Lung (tissue), 13 donors: ENCODE data around the gene PLEKHH3. TPM values are rescaled to one million over a fixed set of nuclear protein-coding genes. Genes with fewer than 3 reads are reported as not detected.

Source experiments
- ATAC-seq: fragments of 200-7000 bp; cut with Tn5 transposase; one replicate; pipeline ENCODE4 v1.9.1; 2020; ENCODE audit warnings: moderate number of reproducible peaks; ENCODE audit not compliant: insufficient read depth, low FRiP score
- DNase-seq, 3 donors: peaks; one replicate each; pipeline ENCODE4 v3.0.0-alpha.2; 2013 to 2017
- H3K27ac ChIP-seq, 2 donors: one replicate each; pipeline ENCODE4 v1.5.1; 2013; ENCODE audit warnings: mild to moderate bottlenecking in 2 of 2, moderate library complexity in 2 of 2, control low read depth in 1 of 2, inconsistent platforms in 1 of 2, low read depth in 1 of 2, low read length in 1 of 2
- H3K27me3 ChIP-seq, 3 donors: one replicate each; pipeline ENCODE4 v1.5.1; 2013; ENCODE audit warnings: low read length in 2 of 3; ENCODE audit not compliant: control insufficient read depth in 3 of 3, insufficient read depth in 3 of 3
- H3K36me3 ChIP-seq, 4 donors: one replicate each; pipeline ENCODE4 v1.5.1; 2013; ENCODE audit warnings: low read length in 4 of 4, mild to moderate bottlenecking in 1 of 4, moderate library complexity in 1 of 4; ENCODE audit not compliant: control insufficient read depth in 4 of 4, insufficient read depth in 4 of 4
- H3K4me1 ChIP-seq, 5 donors: one replicate each; pipeline ENCODE4 v1.5.1; 2013; ENCODE audit warnings: low read length in 5 of 5, mild to moderate bottlenecking in 2 of 5, moderate library complexity in 1 of 5; ENCODE audit not compliant: control insufficient read depth in 5 of 5, insufficient read depth in 5 of 5
- H3K4me3 ChIP-seq: one replicate; pipeline ENCODE4 v1.5.1; 2013; ENCODE audit warnings: mild to moderate bottlenecking, control low read depth, moderate library complexity
- H3K9ac ChIP-seq, 2 donors: one replicate each; pipeline ENCODE4 v1.5.1; 2013; ENCODE audit warnings: low read length in 2 of 2, control low read depth in 1 of 2; ENCODE audit not compliant: insufficient read depth in 1 of 2
- H3K9me3 ChIP-seq, 4 donors: one replicate each; pipeline ENCODE4 v1.5.1; 2013; ENCODE audit warnings: low read length in 3 of 4, mild to moderate bottlenecking in 1 of 4, moderate library complexity in 1 of 4; ENCODE audit not compliant: control insufficient read depth in 4 of 4, insufficient read depth in 3 of 4
- CTCF ChIP-seq: IDR thresholded peaks from 2 replicates; pipeline ENCODE4 v1.5.1; 2012; ENCODE audit warnings: mild to moderate bottlenecking; ENCODE audit errors: control extremely low read depth, extremely low read depth
- WGBS, 2 donors: extraction: QIAGEN DNeasy Blood & Tissue Kit; methylation state at CpG; one replicate each; pipeline ENCODE4 v1.1.7; 2013; 5-methylcytosine and 5-hydroxymethylcytosine counted together
- polyA plus RNA-seq, 2 donors: library from polyadenylated mRNA; stranded (reverse); fragments of 200-250 nt; gene quantifications; one replicate each; pipeline ENCODE4 v1.2.1, GENCODE V29; 2013
- small RNA-seq: library from RNA; depleted of rRNA; stranded (forward); fragments of <200 nt; gene quantifications from one replicate; pipeline ENCODE3, GENCODE V24; 2014; ENCODE audit warnings: low replicate concordance
- total RNA-seq, 2 donors: library from RNA; depleted of rRNA in 1 of 2; stranded (reverse); fragments of >200 nt in 1 of 2; gene quantifications; one replicate each; pipeline ENCODE4 v1.2.1, GENCODE V29; 2014 to 2021
- donor health status: control.
- donor health status: control.
- donor health status: Bipolar disorder and iron deficiency.
- donor health status: healthy.
- donor health status: DM: yes; HTN: yes; CAD: no.

Gene PLEKHH3
- total and polyA plus RNA-seq, 4 donors = 21.2 to 30.2 (median 22.9) TPM

DNA sequence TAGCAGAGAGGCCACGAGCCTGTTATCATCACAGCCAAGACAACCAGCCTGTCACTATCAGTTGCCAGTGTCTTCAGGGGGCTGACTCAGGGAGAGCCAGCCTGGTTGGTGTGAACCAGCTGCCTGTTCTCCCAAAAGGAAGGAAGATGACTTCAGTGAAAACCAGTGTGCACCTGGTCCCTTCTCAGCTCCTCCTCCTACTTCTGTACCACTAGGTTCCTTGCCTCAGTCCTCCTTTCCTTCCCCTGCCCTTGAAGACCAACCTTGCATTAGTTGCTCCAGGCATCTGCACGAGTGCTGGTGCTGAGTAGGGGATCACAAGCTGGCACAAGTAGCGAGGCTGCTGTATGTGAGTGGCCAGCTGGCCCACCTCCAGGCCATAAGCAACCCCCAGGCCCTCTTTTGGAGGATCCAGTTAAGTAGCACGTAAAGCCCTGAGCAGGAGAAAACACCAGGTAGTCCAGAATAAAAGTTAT, 58.8 kb downstream of the PLEKHH3 start:
- DNase-seq (peak in 1 of 3 donors; percentile 8), ATAC-seq (no peak)
- Histone ChIP-seq H3K9me3 (peaks cover 0 to 3% (median 0%) of the 10 kb centered on the region in 4 donors), H3K9ac (peak overlapping the region in 1 of 2 donors; percentile 24), H3K36me3 (peaks cover 7 to 21% (median 16%) of the 10 kb centered on the region in 4 donors), H3K27me3 (no peaks in the 10 kb centered on the region), H3K27ac (no peak overlapping the region), H3K4me1 (peaks cover 0 to 8% (median 0%) of the 10 kb centered on the region in 5 donors), H3K4me3 (no peak overlapping the region)
- no peak for TF ChIP-seq CTCF
- WGBS, 2 donors = 68 to 71% methylated on average over 4 of the region's 4 CpGs

Small RNA genes lying within 50 kb of the gene (small RNA-seq; reads per million reads assigned to genes)
- gene MIR6780A = not detected

Other genes starting within 250 kb of the PLEKHH3 start
- 100 to 1,000 TPM in 1 of 2 donors, 10 to 100 TPM in 1; 85.1 to 203 TPM for gene ATP6V0A1, start 218.1 kb downstream of the PLEKHH3 start, total RNA-seq
- 10 to 100 TPM; 44.4 to 63.9 TPM for gene ATP6V0A1, start 218.1 kb downstream of the PLEKHH3 start, polyA plus RNA-seq
- 10 to 100 TPM; 16.8 to 69.8 TPM for gene NAGLU, start 140.8 kb downstream of the PLEKHH3 start, total RNA-seq
- gene NAGLU, start 140.8 kb downstream of the PLEKHH3 start, polyA plus RNA-seq = 10 to 100 TPM; 32.3 to 37.9 TPM
- gene HSD17B1, start 124.1 kb downstream of the PLEKHH3 start, total RNA-seq = 1 to 10 TPM in 1 of 2 donors, under 1 TPM in 1; 0.98 to 1.3 TPM
- 1 to 10 TPM; 1.8 to 2.4 TPM for gene HSD17B1, start 124.1 kb downstream of the PLEKHH3 start, polyA plus RNA-seq
- 10 to 100 TPM; 25.9 to 93.2 TPM for gene COASY, start 114.8 kb downstream of the PLEKHH3 start, total RNA-seq
- gene COASY, start 114.8 kb downstream of the PLEKHH3 start, polyA plus RNA-seq = 10 to 100 TPM; 57.3 to 71.3 TPM
- 10 to 100 TPM; 31.9 to 69.7 TPM for gene MLX, start 109.9 kb downstream of the PLEKHH3 start, total RNA-seq
- gene MLX, start 109.9 kb downstream of the PLEKHH3 start, polyA plus RNA-seq = 10 to 100 TPM; 61.8 to 71.6 TPM
- 1 to 10 TPM; 3.4 to 7.5 TPM for gene PSMC3IP, start 99.3 kb downstream of the PLEKHH3 start, total RNA-seq
- gene PSMC3IP, start 99.3 kb downstream of the PLEKHH3 start, polyA plus RNA-seq = 1 to 10 TPM; 3.7 to 4.3 TPM
- gene RETREG3, start 67.6 kb downstream of the PLEKHH3 start, total RNA-seq = 10 to 100 TPM; 61.3 to 62.7 TPM
- gene RETREG3, start 67.6 kb downstream of the PLEKHH3 start, polyA plus RNA-seq = 10 to 100 TPM; 16.1 to 27.6 TPM
- 10 to 100 TPM; 12.1 to 38.1 TPM for gene TUBG1, start 67.3 kb downstream of the PLEKHH3 start, total RNA-seq
- gene TUBG1, start 67.3 kb downstream of the PLEKHH3 start, polyA plus RNA-seq = 10 to 100 TPM; 31.1 to 39.0 TPM
- gene TUBG2, start 17.7 kb downstream of the PLEKHH3 start, total RNA-seq = 10 to 100 TPM; 13.0 to 22.0 TPM
- 10 to 100 TPM in 1 of 2 donors, 1 to 10 TPM in 1; 6.9 to 10.5 TPM for gene TUBG2, start 17.7 kb downstream of the PLEKHH3 start, polyA plus RNA-seq
- gene CCR10, start 4.8 kb upstream of the PLEKHH3 start, total RNA-seq = 1 to 10 TPM in 1 of 2 donors, under 1 TPM in 1; 1.00 to 1.9 TPM
- gene CCR10, start 4.8 kb upstream of the PLEKHH3 start, polyA plus RNA-seq = 1 to 10 TPM in 1 of 2 donors, under 1 TPM in 1; 0.55 to 3.1 TPM
- gene CNTNAP1, start 5.5 kb upstream of the PLEKHH3 start, total RNA-seq = 10 to 100 TPM in 1 of 2 donors, 1 to 10 TPM in 1; 9.9 to 12.5 TPM
- 1 to 10 TPM; 2.9 to 5.4 TPM for gene CNTNAP1, start 5.5 kb upstream of the PLEKHH3 start, polyA plus RNA-seq
- gene EZH1, start 68.0 kb upstream of the PLEKHH3 start, total RNA-seq = 10 to 100 TPM; 33.6 to 53.2 TPM
- 10 to 100 TPM; 20.7 to 21.2 TPM for gene EZH1, start 68.0 kb upstream of the PLEKHH3 start, polyA plus RNA-seq
- 10 to 100 TPM; 55.0 to 66.6 TPM for gene RAMP2, start 84.2 kb upstream of the PLEKHH3 start, total RNA-seq
- 100 to 1,000 TPM in 1 of 2 donors, 10 to 100 TPM in 1; 43.8 to 101 TPM for gene RAMP2, start 84.2 kb upstream of the PLEKHH3 start, polyA plus RNA-seq
- gene VPS25, start 96.5 kb upstream of the PLEKHH3 start, total RNA-seq = 10 to 100 TPM; 42.4 to 64.8 TPM
- gene VPS25, start 96.5 kb upstream of the PLEKHH3 start, polyA plus RNA-seq = 10 to 100 TPM; 45.1 to 93.7 TPM
- under 1 TPM; 0.40 to 0.77 TPM for gene WNK4, start 103.6 kb upstream of the PLEKHH3 start, total RNA-seq
- gene WNK4, start 103.6 kb upstream of the PLEKHH3 start, polyA plus RNA-seq = under 1 TPM; 0.09 to 0.49 TPM
- gene COA3, start 121.7 kb upstream of the PLEKHH3 start, total RNA-seq = 10 to 100 TPM; 55.7 to 69.2 TPM
- gene COA3, start 121.7 kb upstream of the PLEKHH3 start, polyA plus RNA-seq = 100 to 1,000 TPM in 1 of 2 donors, 10 to 100 TPM in 1; 84.1 to 142 TPM
- gene CNTD1, start 121.9 kb upstream of the PLEKHH3 start, total RNA-seq = 1 to 10 TPM in 1 of 2 donors, under 1 TPM in 1; 0.92 to 1.6 TPM
- under 1 TPM; 0.61 to 0.64 TPM for gene CNTD1, start 121.9 kb upstream of the PLEKHH3 start, polyA plus RNA-seq
- gene BECN1, start 147.3 kb upstream of the PLEKHH3 start, total RNA-seq = 100 to 1,000 TPM in 1 of 2 donors, 10 to 100 TPM in 1; 87.6 to 114 TPM
- gene BECN1, start 147.3 kb upstream of the PLEKHH3 start, polyA plus RNA-seq = 10 to 100 TPM; 33.0 to 81.6 TPM
- 100 to 1,000 TPM in 1 of 2 donors, 10 to 100 TPM in 1; 46.4 to 109 TPM for gene PSME3, start 156.4 kb upstream of the PLEKHH3 start, total RNA-seq
- gene PSME3, start 156.4 kb upstream of the PLEKHH3 start, polyA plus RNA-seq = 100 to 1,000 TPM in 1 of 2 donors, 10 to 100 TPM in 1; 34.5 to 117 TPM
- 1 to 10 TPM; 1.6 to 2.4 TPM for gene AOC2, start 167.6 kb upstream of the PLEKHH3 start, total RNA-seq
- 1 to 10 TPM; 1.5 to 1.6 TPM for gene AOC2, start 167.6 kb upstream of the PLEKHH3 start, polyA plus RNA-seq
- gene AOC3, start 174.2 kb upstream of the PLEKHH3 start, total RNA-seq = 100 to 1,000 TPM in 1 of 2 donors, 10 to 100 TPM in 1; 82.9 to 154 TPM
- 10 to 100 TPM; 50.0 to 55.6 TPM for gene AOC3, start 174.2 kb upstream of the PLEKHH3 start, polyA plus RNA-seq
- under 1 TPM in 1 of 2 donors, not detected in 1; 0.09 TPM for gene G6PC1, start 223.8 kb upstream of the PLEKHH3 start, total RNA-seq
- gene G6PC1, start 223.8 kb upstream of the PLEKHH3 start, polyA plus RNA-seq = not detected